PC-3 (cell line): ENCODE measurements around the gene NAALADL1. TPM values are rescaled to one million over a fixed set of nuclear protein-coding genes. Genes with fewer than 3 reads are reported as not detected.

Source experiments
- ATAC-seq: fragments of 200-7000 bp; cut with Tn5 transposase; 2 replicates; pipeline ENCODE4 v1.9.1; 2020; ENCODE audit warnings: mild to moderate bottlenecking, moderate library complexity
- BruUV-seq: library from RNA; stranded (reverse); fragments of 400-500 nt; replicated peaks from 2 replicates; lab custom pipeline; 2021; lab: Mats Ljungman, UMichigan
- CTCF ChIA-PET: fragments of 300-600 bp; sonication (Branson Sonifier 250); formaldehyde crosslinking; loops from one replicate; lab custom pipeline; 2022; ENCODE audit warnings: antibody characterized with exemption; lab: Charles Lee
- POLR2A ChIA-PET: fragments of 300-600 bp; sonication (Branson Sonifier 250); formaldehyde crosslinking; loops from one replicate; lab custom pipeline; 2022; ENCODE audit warnings: antibody characterized with exemption; ENCODE audit not compliant: unreplicated experiment; lab: Charles Lee
- DNase-seq: peaks from one replicate; pipeline ENCODE4 v3.0.0-alpha.2; 2015
- H2AFZ ChIP-seq: fragments of 300-600 bp; sonication (generic); 2 replicates; pipeline ENCODE4 v1.6.0; 2016; ENCODE audit warnings: antibody characterized with exemption, low read length
- H3F3A ChIP-seq: fragments of 300-600 bp; sonication (generic); one replicate; pipeline ENCODE4 v1.6.0; 2017; ENCODE audit warnings: antibody characterized with exemption, low read length, control low read depth, mild to moderate bottlenecking; ENCODE audit not compliant: unreplicated experiment
- H3K27ac ChIP-seq: fragments of 300-600 bp; sonication (generic); 2 replicates; pipeline ENCODE4 v1.5.1; 2016; ENCODE audit warnings: mild to moderate bottlenecking, low read length
- H3K27me3 ChIP-seq: fragments of 300-600 bp; sonication (generic); 2 replicates; pipeline ENCODE4 v1.6.1; 2016; ENCODE audit warnings: low read length, mixed read lengths
- H3K36me3 ChIP-seq: fragments of 300-600 bp; sonication (generic); 2 replicates; pipeline ENCODE4 v1.6.1; 2016; ENCODE audit warnings: low read depth, mixed run types, low read length, mixed read lengths
- H3K4me1 ChIP-seq: fragments of 300-600 bp; sonication (generic); 2 replicates; pipeline ENCODE4 v1.5.1; 2016; ENCODE audit warnings: low read length; ENCODE audit not compliant: insufficient read depth
- H3K4me2 ChIP-seq: fragments of 300-600 bp; sonication (generic); 2 replicates; pipeline ENCODE4 v1.6.0; 2016; ENCODE audit warnings: low read length
- H3K4me3 ChIP-seq: fragments of 300-600 bp; sonication (generic); 2 replicates; pipeline ENCODE4 v1.5.1; 2016; ENCODE audit warnings: mild to moderate bottlenecking, low read length, mixed read lengths
- H3K79me2 ChIP-seq: fragments of 300-600 bp; sonication (generic); 2 replicates; pipeline ENCODE4 v1.6.1; 2017; ENCODE audit warnings: low read length, mixed read lengths
- H3K9ac ChIP-seq: fragments of 300-600 bp; sonication (generic); 2 replicates; pipeline ENCODE4 v1.6.0; 2016; ENCODE audit warnings: mild to moderate bottlenecking, low read length
- H3K9me2 ChIP-seq: fragments of 300-600 bp; sonication (generic); replicated peaks from 2 replicates; pipeline ENCODE4 v1.6.1; 2016; ENCODE audit warnings: mixed run types, low read length, mixed read lengths
- H3K9me3 ChIP-seq: fragments of 300-600 bp; sonication (generic); 2 replicates; pipeline ENCODE4 v1.6.1; 2016; ENCODE audit warnings: low read length, mixed read lengths
- H4K20me1 ChIP-seq: fragments of 300-600 bp; sonication (generic); 2 replicates; pipeline ENCODE4 v1.6.1; 2016; ENCODE audit warnings: low read length, mixed read lengths
- CTCF ChIP-seq: fragments of 300-600 bp; sonication (generic); conservative IDR thresholded peaks from 2 replicates; pipeline ENCODE4 v1.5.1; 2017; ENCODE audit warnings: antibody characterized with exemption, low read depth, mild to moderate bottlenecking, low read length
- EZH2 ChIP-seq: fragments of 300-600 bp; sonication (generic); IDR thresholded peaks from one replicate; pipeline ENCODE4 v1.6.1; 2017; ENCODE audit warnings: antibody characterized with exemption, mild to moderate bottlenecking, low read length; ENCODE audit not compliant: unreplicated experiment
- EZH2phosphoT487 ChIP-seq: fragments of 300-600 bp; sonication (generic); IDR thresholded peaks from 2 replicates; pipeline ENCODE4 v1.6.1; 2018; ENCODE audit warnings: mild to moderate bottlenecking, antibody characterized with exemption, low read length, borderline replicate concordance
- intact Hi-C: fragments of 100-400 bp; cut with micrococcal nuclease; formaldehyde crosslinking; loops from 2 replicates; pipeline ENCODE4 v1.9.0; 2023
- microRNA-seq: library from miRNA; unstranded; fragments of <30 nt; microRNA quantifications from one replicate; pipeline ENCODE4 v1.1.0, GENCODE V29; 2020; ENCODE audit not compliant: unreplicated experiment
- total RNA-seq: library from RNA; depleted of rRNA; stranded (reverse); fragments of >200 nt; gene quantifications from 2 replicates; pipeline ENCODE4 v1.2.3, GENCODE V29; 2014; rRNA removed

NAALADL1 gene
- total RNA-seq, 1 experiment from 2014 or later = 0.47 TPM

GRCh38 chr11:64996710-64997380 is 61.5 kb downstream of the NAALADL1 start, which contains the start of gene BATF2:
Gene BATF2 (minus strand): TSS chr11:64996971. CDS start chr11:64996914, 57 bp downstream.
- H3K36me3 ChIP-seq = no peaks in the 10 kb centered on the region
- intact Hi-C loops = no loop called here
- no peaks in the 10 kb centered on the region for H4K20me1 ChIP-seq
- no peak within 1 kb of the TSS for H3K4me3 ChIP-seq
- ChIA-PET CTCF (interaction anchor here (0.9 to 1.6 kb wide), 4 partner anchors 78 to 152 kb away, joined by 3 to 6 read pairs (median 4); partner anchors contain the start of gene CDC42BPG), POLR2A (interaction anchor here (0.6 to 0.7 kb wide), 2 partner anchors 27 to 118 kb away, joined by 5 to 7 read pairs; no protein-coding TSS in a partner anchor)
- H2AFZ ChIP-seq = peak within 1 kb of the TSS; percentile 24
- no peaks in the 10 kb centered on the region for H3K27me3 ChIP-seq
- no peak within 1 kb of the TSS for H3K9ac ChIP-seq
- peak within 1 kb of the TSS; percentile 38 for H3K4me2 ChIP-seq
- peak; percentile 61 for DNase-seq
- TF ChIP-seq CTCF (peak; percentile 71), EZH2 (no peak)
- no peaks in the 10 kb centered on the region for H3K9me2 ChIP-seq
- H3K4me1 ChIP-seq = no peaks in the 10 kb centered on the region
- peak; percentile 89 for ATAC-seq
- H3F3A ChIP-seq = no peaks in the 10 kb centered on the region
- H3K27ac ChIP-seq = no peak within 1 kb of the TSS
- no TSS peak for BruUV-seq
- H3K9me3 ChIP-seq = no peaks in the 10 kb centered on the region
- H3K79me2 ChIP-seq = no peaks in the 10 kb centered on the region

GRCh38 chr11:64996327-64996709 is 62.0 kb downstream of the NAALADL1 start:
- no peaks in the 10 kb centered on the region for H3K9me3 ChIP-seq
- intact Hi-C loops = no loop called here
- DNase-seq (no peak), ATAC-seq (no peak)
- no peak overlapping the region for H3K9ac ChIP-seq
- CTCF ChIA-PET = interaction anchor here (0.9 to 1.6 kb wide), 4 partner anchors 77 to 152 kb away, joined by 3 to 6 read pairs (median 4); partner anchors contain the start of gene CDC42BPG
- no peaks in the 10 kb centered on the region for H3K4me1 ChIP-seq
- no peaks in the 10 kb centered on the region for H3K36me3 ChIP-seq
- no peak overlapping the region for H3K27ac ChIP-seq
- POLR2A ChIA-PET = interaction anchor here (0.7 kb wide), 1 partner anchor 117 kb away, joined by 7 read pairs; no protein-coding TSS in a partner anchor
- no peak for TF ChIP-seq EZH2phosphoT487
- no peak for TF ChIP-seq CTCF
- no peak for TF ChIP-seq EZH2
- no peak overlapping the region for H3K4me3 ChIP-seq
- H3K9me2 ChIP-seq = no peaks in the 10 kb centered on the region
- H2AFZ ChIP-seq = peak overlapping the region; percentile 24; the same call in 1 of the 2 replicates
- H4K20me1 ChIP-seq = no peaks in the 10 kb centered on the region
- no peaks in the 10 kb centered on the region for H3K79me2 ChIP-seq
- no peaks in the 10 kb centered on the region for H3K27me3 ChIP-seq
- peak overlapping the region; percentile 38; the same call in 1 of the 2 replicates for H3K4me2 ChIP-seq
- BruUV-seq = TSS peak; percentile 65
- H3F3A ChIP-seq = no peaks in the 10 kb centered on the region

Small RNA genes within 50 kb of the gene (microRNA-seq; reads per million reads assigned to microRNA genes)
- gene MIR6879 = not detected

Other genes starting within 250 kb of the NAALADL1 start
- gene MEN1, start 248.0 kb downstream of the NAALADL1 start, total RNA-seq = 46.1 and 54.1 TPM in 2 replicates
- 14.5 and 30.5 TPM in 2 replicates for gene CDC42BPG, start 213.9 kb downstream of the NAALADL1 start, total RNA-seq
- gene EHD1, start 179.9 kb downstream of the NAALADL1 start, total RNA-seq = 340 and 370 TPM in 2 replicates
- 45.6 and 51.4 TPM in 2 replicates for gene ATG2A, start 141.3 kb downstream of the NAALADL1 start, total RNA-seq
- gene PPP2R5B, start 133.9 kb downstream of the NAALADL1 start, total RNA-seq = 24.9 and 31.3 TPM in 2 replicates
- gene GPHA2, start 122.7 kb downstream of the NAALADL1 start, total RNA-seq = not detected in 2 replicates
- gene MAJIN, start 86.4 kb downstream of the NAALADL1 start, total RNA-seq = not detected in 2 replicates
- gene BATF2, start 61.6 kb downstream of the NAALADL1 start, total RNA-seq = 0.52 TPM in 1 of 2 replicates, not detected in the other
- gene ARL2, start 44.4 kb downstream of the NAALADL1 start, total RNA-seq = 86.0 and 107 TPM in 2 replicates
- gene SNX15, start 31.1 kb downstream of the NAALADL1 start, total RNA-seq = 15.1 and 40.4 TPM in 2 replicates
- 61.0 and 82.0 TPM in 2 replicates for gene SAC3D1, start 17.3 kb downstream of the NAALADL1 start, total RNA-seq
- 67.1 and 73.4 TPM in 2 replicates for gene CDCA5, start 25.5 kb upstream of the NAALADL1 start, total RNA-seq
- gene ZFPL1, start 25.7 kb upstream of the NAALADL1 start, total RNA-seq = 98.7 and 103 TPM in 2 replicates
- gene VPS51, start 37.7 kb upstream of the NAALADL1 start, total RNA-seq = 414 and 743 TPM in 2 replicates
- gene TM7SF2, start 53.3 kb upstream of the NAALADL1 start, total RNA-seq = 38.4 and 44.2 TPM in 2 replicates
- 48.2 and 59.0 TPM in 2 replicates for gene ZNHIT2, start 59.1 kb upstream of the NAALADL1 start, total RNA-seq
- 1,119 and 1,157 TPM in 2 replicates for gene FAU, start 63.6 kb upstream of the NAALADL1 start, total RNA-seq
- gene MRPL49, start 63.8 kb upstream of the NAALADL1 start, total RNA-seq = 163 and 183 TPM in 2 replicates
- 22.3 and 33.2 TPM in 2 replicates for gene SYVN1, start 76.0 kb upstream of the NAALADL1 start, total RNA-seq
- not detected in 2 replicates for gene SPDYC, start 111.7 kb upstream of the NAALADL1 start, total RNA-seq
- 307 and 407 TPM in 2 replicates for gene CAPN1, start 123.4 kb upstream of the NAALADL1 start, total RNA-seq
- 29.0 and 39.7 TPM in 2 replicates for gene POLA2, start 203.4 kb upstream of the NAALADL1 start, total RNA-seq